Neural cell (in vitro differentiated cells): ENCODE data around the gene H6PD.

ENCODE experiments used
- EP300 ChIP-seq: fragments of 450-650 bp; conservative IDR thresholded peaks from 2 replicates; pipeline ENCODE4 v1.6.1; 2014; ENCODE audit warnings: antibody characterized with exemption, mild to moderate bottlenecking, moderate library complexity; ENCODE audit not compliant: poor library complexity, severe bottlenecking
- EZH2 ChIP-seq: fragments of 200-600, 300-800 bp; shearing (Covaris generic), sonication (generic); IDR thresholded peaks from 2 replicates; pipeline ENCODE4 v1.6.1; 2014; ENCODE audit warnings: antibody characterized with exemption, low read length, borderline replicate concordance, mild to moderate bottlenecking; ENCODE audit not compliant: insufficient read depth, poor library complexity, severe bottlenecking
- RAD21 ChIP-seq: fragments of 450-650 bp; conservative IDR thresholded peaks from 2 replicates; pipeline ENCODE4 v1.6.1; 2014; ENCODE audit warnings: antibody characterized with exemption, mild to moderate bottlenecking, moderate library complexity
- TAF1 ChIP-seq: IDR thresholded peaks from 2 replicates; pipeline ENCODE4 v1.6.1; 2012; ENCODE audit warnings: low read depth
- TF ChIP-seq, protein P1 (sequence below): fragments of 450-650 bp; IDR thresholded peaks from 2 replicates; pipeline ENCODE4 v1.5.1; 2014; ENCODE audit warnings: antibody characterized with exemption, mild to moderate bottlenecking, moderate library complexity; ENCODE audit not compliant: poor library complexity, severe bottlenecking

- TF ChIP-seq, protein P1, sequence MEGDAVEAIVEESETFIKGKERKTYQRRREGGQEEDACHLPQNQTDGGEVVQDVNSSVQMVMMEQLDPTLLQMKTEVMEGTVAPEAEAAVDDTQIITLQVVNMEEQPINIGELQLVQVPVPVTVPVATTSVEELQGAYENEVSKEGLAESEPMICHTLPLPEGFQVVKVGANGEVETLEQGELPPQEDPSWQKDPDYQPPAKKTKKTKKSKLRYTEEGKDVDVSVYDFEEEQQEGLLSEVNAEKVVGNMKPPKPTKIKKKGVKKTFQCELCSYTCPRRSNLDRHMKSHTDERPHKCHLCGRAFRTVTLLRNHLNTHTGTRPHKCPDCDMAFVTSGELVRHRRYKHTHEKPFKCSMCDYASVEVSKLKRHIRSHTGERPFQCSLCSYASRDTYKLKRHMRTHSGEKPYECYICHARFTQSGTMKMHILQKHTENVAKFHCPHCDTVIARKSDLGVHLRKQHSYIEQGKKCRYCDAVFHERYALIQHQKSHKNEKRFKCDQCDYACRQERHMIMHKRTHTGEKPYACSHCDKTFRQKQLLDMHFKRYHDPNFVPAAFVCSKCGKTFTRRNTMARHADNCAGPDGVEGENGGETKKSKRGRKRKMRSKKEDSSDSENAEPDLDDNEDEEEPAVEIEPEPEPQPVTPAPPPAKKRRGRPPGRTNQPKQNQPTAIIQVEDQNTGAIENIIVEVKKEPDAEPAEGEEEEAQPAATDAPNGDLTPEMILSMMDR: no peak
- TF ChIP-seq EZH2: no peak
- TF ChIP-seq RAD21: no peak
- TF ChIP-seq EP300: no peak
- TF ChIP-seq TAF1: no peak
Measured at GRCh38 chr1:9271283-9271682, 36.7 kb downstream of the H6PD start.
